ENCODE results near the gene MMD2. TPM values are rescaled to one million over a fixed set of nuclear protein-coding genes. Genes with fewer than 3 reads are reported as not detected.

MMD2 gene
- total RNA-seq, 1 donor from 2014 or later, result not detected

DNA sequence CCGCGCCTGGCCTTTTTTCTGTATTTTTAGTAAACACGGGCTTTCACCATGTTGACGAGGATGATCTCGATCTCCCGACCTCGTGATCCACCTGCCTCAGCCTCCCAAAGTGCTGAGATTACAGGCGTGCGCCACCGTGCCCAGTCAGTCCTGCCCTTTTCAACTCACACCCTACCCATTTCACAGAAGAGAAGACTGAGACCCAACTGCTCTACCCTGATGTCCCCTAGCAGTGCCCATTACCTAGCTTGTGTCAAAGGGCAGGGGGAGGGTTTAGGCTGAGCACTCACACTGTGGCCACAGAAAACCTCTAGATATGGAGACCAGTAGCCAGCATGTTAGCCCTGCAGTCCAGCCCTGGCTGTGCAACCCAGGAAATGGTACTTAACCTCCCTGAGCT is 15.7 kb downstream of the MMD2 start:
- no peak for TF ChIP-seq EZH2 (IDR thresholded peaks at IDR 0.05; ENCODE audit: insufficient read depth, low read length)
- TF ChIP-seq, protein P1, sequence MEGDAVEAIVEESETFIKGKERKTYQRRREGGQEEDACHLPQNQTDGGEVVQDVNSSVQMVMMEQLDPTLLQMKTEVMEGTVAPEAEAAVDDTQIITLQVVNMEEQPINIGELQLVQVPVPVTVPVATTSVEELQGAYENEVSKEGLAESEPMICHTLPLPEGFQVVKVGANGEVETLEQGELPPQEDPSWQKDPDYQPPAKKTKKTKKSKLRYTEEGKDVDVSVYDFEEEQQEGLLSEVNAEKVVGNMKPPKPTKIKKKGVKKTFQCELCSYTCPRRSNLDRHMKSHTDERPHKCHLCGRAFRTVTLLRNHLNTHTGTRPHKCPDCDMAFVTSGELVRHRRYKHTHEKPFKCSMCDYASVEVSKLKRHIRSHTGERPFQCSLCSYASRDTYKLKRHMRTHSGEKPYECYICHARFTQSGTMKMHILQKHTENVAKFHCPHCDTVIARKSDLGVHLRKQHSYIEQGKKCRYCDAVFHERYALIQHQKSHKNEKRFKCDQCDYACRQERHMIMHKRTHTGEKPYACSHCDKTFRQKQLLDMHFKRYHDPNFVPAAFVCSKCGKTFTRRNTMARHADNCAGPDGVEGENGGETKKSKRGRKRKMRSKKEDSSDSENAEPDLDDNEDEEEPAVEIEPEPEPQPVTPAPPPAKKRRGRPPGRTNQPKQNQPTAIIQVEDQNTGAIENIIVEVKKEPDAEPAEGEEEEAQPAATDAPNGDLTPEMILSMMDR (IDR thresholded peaks at IDR 0.05; ENCODE audit: insufficient read depth, low read depth, low read length), result no peak
- Histone ChIP-seq H3K4me1 (ENCODE audit: insufficient read depth, low read length) (no peaks in the 10 kb centered on the region), H2AFZ (ENCODE audit: low read depth, low read length) (no peak overlapping the region), H3K4me3 (ENCODE audit: insufficient read depth, low read depth, low read length) (no peak overlapping the region), H3K4me2 (ENCODE audit: low read length) (no peak overlapping the region), H3K9me3 (ENCODE audit: insufficient read depth, low read depth, low read length) (no peaks in the 10 kb centered on the region), H4K20me1 (ENCODE audit: insufficient read depth, low read length) (no peaks in the 10 kb centered on the region), H3K27ac (ENCODE audit: low read depth, low read length) (no peak overlapping the region), H3K36me3 (ENCODE audit: insufficient read depth, low read length) (no peaks in the 10 kb centered on the region), H3K27me3 (ENCODE audit: insufficient read depth, low read length) (no peaks in the 10 kb centered on the region), H3K9ac (ENCODE audit: low read length) (no peak overlapping the region), H3K79me2 (ENCODE audit: insufficient read depth, low read length) (no peaks in the 10 kb centered on the region)
- FAIRE-seq, result no peak
- H3K4me3 Mint-ChIP-seq (ENCODE audit: unreplicated experiment), result no peak overlapping the region
- H3K9me3 Mint-ChIP-seq (ENCODE audit: unreplicated experiment), result no peaks in the 10 kb centered on the region
- no peak for DNase-seq (ENCODE audit: low read depth)
- H3K4me1 Mint-ChIP-seq (ENCODE audit: low read depth, unreplicated experiment), result no peaks in the 10 kb centered on the region
- peaks cover 39% of the 10 kb centered on the region for H3K27me3 Mint-ChIP-seq (ENCODE audit: low read depth, unreplicated experiment)
- H3K27ac Mint-ChIP-seq (ENCODE audit: unreplicated experiment), result no peak overlapping the region
- H3K36me3 Mint-ChIP-seq (ENCODE audit: low read depth, unreplicated experiment), result no peaks in the 10 kb centered on the region

DNA sequence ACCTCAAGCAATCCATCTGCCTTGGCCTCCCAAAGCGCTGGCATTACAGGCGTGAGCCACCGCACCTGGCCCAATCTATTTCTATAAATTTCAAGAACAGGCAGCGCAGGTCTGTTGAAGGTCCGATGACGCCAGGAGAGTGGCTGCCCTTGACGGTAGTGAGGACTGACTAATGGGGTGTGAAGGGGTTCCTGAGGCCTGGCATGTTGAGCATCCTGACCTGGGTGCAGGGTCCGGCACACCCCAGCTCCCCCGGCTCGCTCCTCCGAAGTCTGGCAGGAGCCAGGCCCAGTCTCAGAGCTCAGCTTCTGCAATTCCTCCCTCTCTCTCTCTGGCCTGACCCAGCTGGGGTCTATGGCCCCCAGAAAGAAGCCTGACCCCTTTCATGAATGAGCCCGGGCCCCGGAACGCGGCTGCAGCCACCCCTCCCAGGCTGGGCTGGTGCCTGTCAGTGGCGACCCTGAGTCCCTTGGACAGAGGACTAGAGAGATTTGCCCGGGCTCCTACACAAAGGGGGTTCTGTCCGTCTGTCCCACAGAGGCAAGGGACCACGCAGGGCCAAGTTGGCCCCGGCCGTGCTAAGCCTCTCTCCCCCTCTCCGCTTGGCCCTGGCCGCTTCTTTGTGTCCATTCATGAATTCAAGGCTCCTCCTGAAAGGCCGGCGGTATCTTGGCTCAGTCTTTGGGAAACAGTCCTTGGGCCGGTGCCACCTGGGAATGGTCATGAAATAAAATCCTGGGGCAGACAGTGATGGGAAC is 18.8 kb downstream of the MMD2 start:
- H3K4me2 ChIP-seq (ENCODE audit: low read length), result no peak overlapping the region
- H3K9me3 Mint-ChIP-seq (ENCODE audit: unreplicated experiment), result no peaks in the 10 kb centered on the region
- no peak overlapping the region for H3K4me3 Mint-ChIP-seq (ENCODE audit: unreplicated experiment)
- no peaks in the 10 kb centered on the region for H3K4me1 Mint-ChIP-seq (ENCODE audit: low read depth, unreplicated experiment)
- no peak for FAIRE-seq
- H3K27ac Mint-ChIP-seq (ENCODE audit: unreplicated experiment), result no peak overlapping the region
- H2AFZ ChIP-seq (ENCODE audit: low read depth, low read length), result no peak overlapping the region
- no peak overlapping the region for H3K4me3 ChIP-seq (ENCODE audit: insufficient read depth, low read depth, low read length)
- H3K27ac ChIP-seq (ENCODE audit: low read depth, low read length), result no peak overlapping the region
- H4K20me1 ChIP-seq (ENCODE audit: insufficient read depth, low read length), result no peaks in the 10 kb centered on the region
- no peaks in the 10 kb centered on the region for H3K79me2 ChIP-seq (ENCODE audit: insufficient read depth, low read length)
- TF ChIP-seq EZH2 (IDR thresholded peaks at IDR 0.05; ENCODE audit: insufficient read depth, low read length), result no peak
- TF ChIP-seq, protein P1 (IDR thresholded peaks at IDR 0.05; ENCODE audit: insufficient read depth, low read depth, low read length), result no peak
- no peaks in the 10 kb centered on the region for H3K9me3 ChIP-seq (ENCODE audit: insufficient read depth, low read depth, low read length)
- H3K4me1 ChIP-seq (ENCODE audit: insufficient read depth, low read length), result no peaks in the 10 kb centered on the region
- no peaks in the 10 kb centered on the region for H3K36me3 ChIP-seq (ENCODE audit: insufficient read depth, low read length)
- no peak for DNase-seq (ENCODE audit: low read depth)
- H3K36me3 Mint-ChIP-seq (ENCODE audit: low read depth, unreplicated experiment), result no peaks in the 10 kb centered on the region
- no peaks in the 10 kb centered on the region for H3K27me3 ChIP-seq (ENCODE audit: insufficient read depth, low read length)
- H3K27me3 Mint-ChIP-seq (ENCODE audit: low read depth, unreplicated experiment), result peaks cover 16% of the 10 kb centered on the region
- H3K9ac ChIP-seq (ENCODE audit: low read length), result no peak overlapping the region

DNA sequence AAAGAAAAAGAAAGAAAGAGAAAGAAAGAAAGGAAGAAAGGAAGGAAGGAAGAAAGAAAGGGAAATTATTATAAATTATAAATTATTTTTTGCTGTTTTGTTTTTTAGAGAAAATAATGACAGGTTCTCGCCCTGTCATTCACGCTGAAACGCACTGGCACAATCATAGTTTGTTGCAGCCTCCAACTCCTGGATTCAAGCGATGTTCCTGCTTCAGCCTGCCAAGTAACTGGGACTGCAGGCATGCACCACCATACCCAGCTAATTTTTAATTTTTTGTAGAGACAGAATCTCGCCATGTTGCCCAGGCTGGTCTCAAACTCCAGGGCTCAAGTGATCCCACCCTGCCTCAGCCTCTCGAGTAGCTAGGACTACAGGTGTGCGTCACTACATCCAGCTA is 21.6 kb downstream of the MMD2 start:
- no peaks in the 10 kb centered on the region for H3K79me2 ChIP-seq (ENCODE audit: insufficient read depth, low read length)
- Mint-ChIP-seq H3K27me3 (ENCODE audit: low read depth, unreplicated experiment) (no peaks in the 10 kb centered on the region), H3K36me3 (ENCODE audit: low read depth, unreplicated experiment) (no peaks in the 10 kb centered on the region), H3K4me1 (ENCODE audit: low read depth, unreplicated experiment) (no peaks in the 10 kb centered on the region), H3K4me3 (ENCODE audit: unreplicated experiment) (no peak overlapping the region), H3K27ac (ENCODE audit: unreplicated experiment) (no peak overlapping the region), H3K9me3 (ENCODE audit: unreplicated experiment) (no peaks in the 10 kb centered on the region)
- no peaks in the 10 kb centered on the region for H4K20me1 ChIP-seq (ENCODE audit: insufficient read depth, low read length)
- DNase-seq (ENCODE audit: low read depth) (no peak), FAIRE-seq (no peak)
- H3K27me3 ChIP-seq (ENCODE audit: insufficient read depth, low read length), result no peaks in the 10 kb centered on the region
- no peaks in the 10 kb centered on the region for H3K36me3 ChIP-seq (ENCODE audit: insufficient read depth, low read length)
- no peak overlapping the region for H2AFZ ChIP-seq (ENCODE audit: low read depth, low read length)
- no peaks in the 10 kb centered on the region for H3K9me3 ChIP-seq (ENCODE audit: insufficient read depth, low read depth, low read length)
- no peak overlapping the region for H3K4me3 ChIP-seq (ENCODE audit: insufficient read depth, low read depth, low read length)
- no peaks in the 10 kb centered on the region for H3K4me1 ChIP-seq (ENCODE audit: insufficient read depth, low read length)
- H3K4me2 ChIP-seq (ENCODE audit: low read length), result no peak overlapping the region
- H3K27ac ChIP-seq (ENCODE audit: low read depth, low read length), result no peak overlapping the region
- TF ChIP-seq, protein P1 (IDR thresholded peaks at IDR 0.05; ENCODE audit: insufficient read depth, low read depth, low read length), result no peak
- no peak for TF ChIP-seq EZH2 (IDR thresholded peaks at IDR 0.05; ENCODE audit: insufficient read depth, low read length)
- no peak overlapping the region for H3K9ac ChIP-seq (ENCODE audit: low read length)
